Heart left ventricle (tissue), 13 donors: ENCODE data around the gene DYSF.

Experiments
- POLR2A ChIP-seq, 2 donors: fragments of 450-650 bp; IDR thresholded peaks; one replicate each; pipeline ENCODE4 v1.6.1; 2017; ENCODE audit warnings: antibody characterized with exemption in 2 of 2, mild to moderate bottlenecking in 2 of 2, moderate library complexity in 2 of 2
- TF ChIP-seq, protein P1 (sequence below), 12 donors: fragments of 200-600 bp; sonication (generic) in 4 of 12; IDR thresholded peaks; one replicate each; pipeline versions ENCODE4 v1.5.0 to v1.8.0; 2018 to 2022; ENCODE audit warnings: antibody characterized with exemption in 12 of 12, mild to moderate bottlenecking in 5 of 12
- donor health status: ischemic (EF 13 %, LVEDD 7.1; RV severe dilation, severe dysfunction).
- donor health status: DM: no; HTN: yes; CAD: no.
- donor health status: DM: no; HTN: no; CAD: no.
- donor health status: ischemic (EF 25% LVEDD 6.9; RV normal size, moderate dysfunction).
- donor health status: ischemic (EF 25% LVEDD 5.7; RV mildly dilated, moderate dysfunction).
- donor health status: ischemic (EF 35%, LVEDD 5.7; RV mildly dilated, moderate dysfunction).
- donor health status: nonischemic (EF 11% LVEDD 7.7; RV severe dilation, severe dysfunction).
- donor health status: DM: yes; HTN: yes; CAD: no.
- donor health status: PGD.
- donor health status: ischemic (EF 29% LVEDD 5.4; RV normal size, mild dysfunction).
- donor health status: nonischemic (EF 23%, LVEDD 6.1; RV moderate dilation, normal function).

DNA sequence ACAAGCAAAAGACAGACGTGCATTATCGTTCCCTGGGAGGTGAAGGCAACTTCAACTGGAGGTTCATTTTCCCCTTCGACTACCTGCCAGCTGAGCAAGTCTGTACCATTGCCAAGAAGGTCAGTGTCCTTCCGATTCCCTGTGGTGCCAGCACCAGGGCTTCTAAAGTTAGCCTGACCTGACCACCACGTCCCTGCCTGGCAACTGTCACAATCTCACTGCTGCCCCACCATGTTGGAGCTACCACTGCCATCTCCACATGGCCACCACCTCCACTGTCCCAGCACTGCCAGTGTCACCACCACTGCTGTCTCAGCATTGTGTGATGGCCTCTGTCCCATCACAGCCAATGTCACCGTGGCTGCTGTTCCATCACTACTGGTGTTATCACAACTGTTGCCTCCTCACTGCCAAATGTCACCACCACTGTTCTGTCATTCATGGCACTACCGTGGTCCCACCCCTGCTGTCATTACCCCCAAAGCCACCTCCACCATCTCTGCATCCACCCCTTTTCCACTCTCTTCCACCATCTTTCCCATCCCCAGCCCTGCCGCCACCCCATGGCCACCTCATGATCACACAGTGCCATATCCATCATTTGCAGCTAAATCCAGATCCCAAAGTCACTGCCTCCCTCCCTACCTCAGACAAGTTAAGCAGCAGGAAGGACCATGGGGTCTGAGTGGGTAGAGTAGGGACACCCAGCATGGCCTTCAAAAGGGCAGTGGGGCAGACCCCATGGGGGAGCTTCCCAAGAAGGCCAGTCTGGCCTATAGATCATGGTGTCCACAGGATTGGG is 216.5 kb downstream of the DYSF start:
- no peak for TF ChIP-seq POLR2A (IDR thresholded peaks at IDR 0.05)
- TF ChIP-seq, protein P1, sequence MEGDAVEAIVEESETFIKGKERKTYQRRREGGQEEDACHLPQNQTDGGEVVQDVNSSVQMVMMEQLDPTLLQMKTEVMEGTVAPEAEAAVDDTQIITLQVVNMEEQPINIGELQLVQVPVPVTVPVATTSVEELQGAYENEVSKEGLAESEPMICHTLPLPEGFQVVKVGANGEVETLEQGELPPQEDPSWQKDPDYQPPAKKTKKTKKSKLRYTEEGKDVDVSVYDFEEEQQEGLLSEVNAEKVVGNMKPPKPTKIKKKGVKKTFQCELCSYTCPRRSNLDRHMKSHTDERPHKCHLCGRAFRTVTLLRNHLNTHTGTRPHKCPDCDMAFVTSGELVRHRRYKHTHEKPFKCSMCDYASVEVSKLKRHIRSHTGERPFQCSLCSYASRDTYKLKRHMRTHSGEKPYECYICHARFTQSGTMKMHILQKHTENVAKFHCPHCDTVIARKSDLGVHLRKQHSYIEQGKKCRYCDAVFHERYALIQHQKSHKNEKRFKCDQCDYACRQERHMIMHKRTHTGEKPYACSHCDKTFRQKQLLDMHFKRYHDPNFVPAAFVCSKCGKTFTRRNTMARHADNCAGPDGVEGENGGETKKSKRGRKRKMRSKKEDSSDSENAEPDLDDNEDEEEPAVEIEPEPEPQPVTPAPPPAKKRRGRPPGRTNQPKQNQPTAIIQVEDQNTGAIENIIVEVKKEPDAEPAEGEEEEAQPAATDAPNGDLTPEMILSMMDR (IDR thresholded peaks at IDR 0.05), result no peak
